PC-9 (cell line): ENCODE results near the gene MILR1. TPM values are rescaled to one million over a fixed set of nuclear protein-coding genes. Genes with fewer than 3 reads are reported as not detected.

Experiments
- BruUV-seq: library from RNA; stranded (reverse); fragments of 400-500 nt; replicated peaks from 2 replicates; lab custom pipeline; 2021; lab: Mats Ljungman, UMichigan
- CTCF ChIA-PET: fragments of 300-600 bp; sonication (Branson Sonifier 250); formaldehyde crosslinking; loops from one replicate; lab custom pipeline; 2022; ENCODE audit warnings: antibody characterized with exemption; lab: Charles Lee
- POLR2A ChIA-PET: fragments of 300-600 bp; sonication (Branson Sonifier 250); formaldehyde crosslinking; loops from one replicate; lab custom pipeline; 2022; ENCODE audit warnings: antibody characterized with exemption; ENCODE audit not compliant: unreplicated experiment; lab: Charles Lee
- DNase-seq, 2 experiments: peaks; one replicate each; pipeline versions ENCODE4 v3.0.0 to v3.0.0-alpha.2; 2015 to 2022; ENCODE audit warnings: mixed read lengths in 1 of 2
- H2AFZ ChIP-seq: fragments of 200-600 bp; sonication (generic); 2 replicates; pipeline ENCODE4 v1.8.1; 2017; ENCODE audit warnings: antibody characterized with exemption
- H3F3A ChIP-seq: fragments of 200-600 bp; sonication (generic); 2 replicates; pipeline ENCODE4 v1.8.1; 2017; ENCODE audit warnings: antibody characterized with exemption, mild to moderate bottlenecking, low read depth; ENCODE audit not compliant: insufficient read depth
- H3K27ac ChIP-seq: fragments of 200-600 bp; sonication (generic); 2 replicates; pipeline ENCODE4 v1.6.1; 2016; ENCODE audit warnings: mixed run types
- H3K27me3 ChIP-seq: fragments of 200-600 bp; sonication (generic); 2 replicates; pipeline ENCODE4 v1.6.1; 2016; ENCODE audit warnings: low read depth, mixed run types; ENCODE audit not compliant: insufficient read depth
- H3K36me3 ChIP-seq: fragments of 200-600 bp; sonication (generic); 2 replicates; pipeline ENCODE4 v1.6.1; 2016; ENCODE audit warnings: low read depth, mixed run types
- H3K4me1 ChIP-seq: fragments of 200-600 bp; sonication (generic); replicated peaks from 2 replicates; pipeline ENCODE4 v1.6.1; 2016; ENCODE audit warnings: mixed run types; ENCODE audit not compliant: insufficient read depth
- H3K4me2 ChIP-seq: fragments of 200-600 bp; sonication (generic); 2 replicates; pipeline ENCODE4 v1.6.1; 2017; ENCODE audit warnings: mixed run types
- H3K4me3 ChIP-seq: fragments of 200-600 bp; sonication (generic); 2 replicates; pipeline ENCODE4 v1.6.1; 2016; ENCODE audit warnings: mixed run types
- H3K79me2 ChIP-seq: fragments of 200-600 bp; sonication (generic); 2 replicates; pipeline ENCODE4 v1.6.1; 2017; ENCODE audit warnings: low read depth, mixed run types
- H3K9me2 ChIP-seq: fragments of 200-600 bp; sonication (generic); 2 replicates; pipeline ENCODE4 v1.8.1; 2017; ENCODE audit warnings: mild to moderate bottlenecking; ENCODE audit not compliant: insufficient read depth
- H3K9me3 ChIP-seq: fragments of 200-600 bp; sonication (generic); 2 replicates; pipeline ENCODE4 v1.8.1; 2016; ENCODE audit warnings: low read depth; ENCODE audit not compliant: insufficient read depth
- H4K20me1 ChIP-seq: fragments of 200-600 bp; sonication (generic); 2 replicates; pipeline ENCODE4 v1.8.1; 2017; ENCODE audit not compliant: insufficient read depth
- EZH2 ChIP-seq: fragments of 200-600 bp; sonication (generic); IDR thresholded peaks from 2 replicates; pipeline ENCODE4 v1.8.0; 2017; ENCODE audit warnings: antibody characterized with exemption, low read depth
- intact Hi-C: fragments of 100-400 bp; cut with micrococcal nuclease; formaldehyde crosslinking; loops from one replicate; pipeline ENCODE4 v1.10.0; 2022; ENCODE audit not compliant: unreplicated experiment
- total RNA-seq: library from RNA; stranded (reverse); gene quantifications from 2 replicates; pipeline ENCODE4 v1.2.3, GENCODE V29; 2021
- TF ChIP-seq, protein P1 (sequence below): fragments of 200-600 bp; sonication (generic); conservative IDR thresholded peaks from 2 replicates; pipeline ENCODE4 v1.6.1; 2017; ENCODE audit warnings: mixed run types, antibody characterized with exemption, mild to moderate bottlenecking, moderate library complexity

The MILR1 gene
- total RNA-seq, 1 experiment from 2014 or later, result 25.6 TPM

GRCh38 chr17:64403881-64404460, 44.9 kb upstream of the MILR1 start:
- no TSS peak for BruUV-seq
- H3K4me2 ChIP-seq, result no peak overlapping the region
- CTCF ChIA-PET, result no interaction called here
- H3K4me1 ChIP-seq, result peaks cover 13% of the 10 kb centered on the region
- POLR2A ChIA-PET, result no interaction called here
- H3K79me2 ChIP-seq, result peaks cover 38% of the 10 kb centered on the region
- peaks cover 94% of the 10 kb centered on the region for H4K20me1 ChIP-seq
- peaks cover 41% of the 10 kb centered on the region for H3K36me3 ChIP-seq
- no peaks in the 10 kb centered on the region for H3K27me3 ChIP-seq
- peak overlapping the region; percentile 42; the same call in 1 of the 2 replicates for H3K27ac ChIP-seq
- H3K4me3 ChIP-seq, result no peak overlapping the region
- H2AFZ ChIP-seq, result no peak overlapping the region
- no peak for TF ChIP-seq EZH2
- TF ChIP-seq, protein P1, sequence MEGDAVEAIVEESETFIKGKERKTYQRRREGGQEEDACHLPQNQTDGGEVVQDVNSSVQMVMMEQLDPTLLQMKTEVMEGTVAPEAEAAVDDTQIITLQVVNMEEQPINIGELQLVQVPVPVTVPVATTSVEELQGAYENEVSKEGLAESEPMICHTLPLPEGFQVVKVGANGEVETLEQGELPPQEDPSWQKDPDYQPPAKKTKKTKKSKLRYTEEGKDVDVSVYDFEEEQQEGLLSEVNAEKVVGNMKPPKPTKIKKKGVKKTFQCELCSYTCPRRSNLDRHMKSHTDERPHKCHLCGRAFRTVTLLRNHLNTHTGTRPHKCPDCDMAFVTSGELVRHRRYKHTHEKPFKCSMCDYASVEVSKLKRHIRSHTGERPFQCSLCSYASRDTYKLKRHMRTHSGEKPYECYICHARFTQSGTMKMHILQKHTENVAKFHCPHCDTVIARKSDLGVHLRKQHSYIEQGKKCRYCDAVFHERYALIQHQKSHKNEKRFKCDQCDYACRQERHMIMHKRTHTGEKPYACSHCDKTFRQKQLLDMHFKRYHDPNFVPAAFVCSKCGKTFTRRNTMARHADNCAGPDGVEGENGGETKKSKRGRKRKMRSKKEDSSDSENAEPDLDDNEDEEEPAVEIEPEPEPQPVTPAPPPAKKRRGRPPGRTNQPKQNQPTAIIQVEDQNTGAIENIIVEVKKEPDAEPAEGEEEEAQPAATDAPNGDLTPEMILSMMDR, result no peak
- no peak for DNase-seq
- no peaks in the 10 kb centered on the region for H3K9me2 ChIP-seq
- peaks cover 100% of the 10 kb centered on the region for H3F3A ChIP-seq
- intact Hi-C loops, result no loop called here
- H3K9me3 ChIP-seq, result no peaks in the 10 kb centered on the region

DNA sequence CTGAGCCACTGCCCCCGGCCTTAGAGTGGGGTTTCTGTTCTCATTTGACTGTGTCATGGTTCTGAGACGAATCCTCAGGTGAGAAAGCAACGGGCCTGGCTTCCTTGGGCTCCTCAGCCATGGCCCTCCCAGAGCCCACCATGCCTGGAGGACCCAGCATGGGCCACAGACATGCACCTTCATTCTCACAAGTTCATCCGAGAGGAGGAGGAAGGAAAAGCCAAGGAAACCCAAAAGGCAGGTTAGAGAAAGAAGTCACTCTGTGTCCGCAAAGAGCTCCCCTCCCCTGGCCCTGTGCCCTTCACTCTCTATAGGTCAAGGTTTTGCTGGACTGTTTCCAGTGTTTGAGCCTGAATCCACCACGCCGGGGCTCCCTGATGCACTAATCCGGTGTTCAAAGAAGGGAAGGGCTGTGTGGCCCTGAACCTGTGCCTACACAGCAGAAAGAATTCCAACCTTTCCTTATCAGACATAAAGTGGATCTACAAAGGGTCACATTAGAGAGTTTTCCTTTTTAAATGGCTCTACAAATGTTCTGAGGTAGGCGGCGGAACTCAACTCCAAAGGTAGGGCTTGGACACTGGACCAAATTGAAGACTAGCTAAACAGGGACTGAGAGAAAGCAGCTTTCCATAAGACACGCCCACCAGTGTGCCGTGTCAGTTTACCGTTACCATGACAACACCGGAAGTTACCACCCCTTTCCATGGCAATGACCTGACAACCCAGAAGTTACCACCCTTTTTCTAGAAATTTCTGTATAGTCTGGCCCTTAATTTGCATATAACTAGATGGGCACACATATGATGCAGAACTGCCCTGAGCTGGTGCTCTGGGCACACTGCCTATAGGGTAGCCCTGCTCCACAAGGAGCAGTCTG, 42.4 kb upstream of the MILR1 start:
- no peaks in the 10 kb centered on the region; the same call in 1 of the 2 replicates for H3K4me1 ChIP-seq
- POLR2A ChIA-PET, result no interaction called here
- H3K9me2 ChIP-seq, result no peaks in the 10 kb centered on the region
- peaks cover 97% of the 10 kb centered on the region for H3F3A ChIP-seq
- no peak overlapping the region for H2AFZ ChIP-seq
- intact Hi-C loops, result no loop called here
- CTCF ChIA-PET, result interaction anchor here (0.6 kb wide), 1 partner anchor 117 kb away, joined by 4 read pairs; no protein-coding TSS in a partner anchor
- H3K4me3 ChIP-seq, result no peak overlapping the region
- no peak for DNase-seq
- H3K79me2 ChIP-seq, result peaks cover 19% of the 10 kb centered on the region
- TF ChIP-seq, protein P1, result no peak
- TF ChIP-seq EZH2, result no peak
- H3K4me2 ChIP-seq, result no peak overlapping the region
- H3K9me3 ChIP-seq, result no peaks in the 10 kb centered on the region
- H4K20me1 ChIP-seq, result peaks cover 92% of the 10 kb centered on the region
- BruUV-seq, result no TSS peak
- H3K27me3 ChIP-seq, result no peaks in the 10 kb centered on the region
- peak overlapping the region; percentile 50 for H3K27ac ChIP-seq
- H3K36me3 ChIP-seq, result peaks cover 37% of the 10 kb centered on the region

- CTCF ChIA-PET, result interaction anchor here (1.0 kb wide), 1 partner anchor 74 kb away, joined by 3 read pairs; no protein-coding TSS in a partner anchor
- TF ChIP-seq EZH2, result no peak
- TF ChIP-seq, protein P1, result no peak
Measured at GRCh38 chr17:64410750-64411490, 38.0 kb upstream of the MILR1 start.

More at GRCh38 chr17:64410750-64411490, 38.0 kb upstream of the MILR1 start:
- BruUV-seq, result no TSS peak
- peak in 1 of 2 experiments; percentile 41 for DNase-seq
- H3K9me3 ChIP-seq, result no peaks in the 10 kb centered on the region
- no peak overlapping the region for H3K4me2 ChIP-seq
- no peaks in the 10 kb centered on the region; the same call in 1 of the 2 replicates for H3K4me1 ChIP-seq
- peak overlapping the region; percentile 1; the same call in 1 of the 2 replicates for H3K27ac ChIP-seq
- H3K79me2 ChIP-seq, result no peaks in the 10 kb centered on the region
- H4K20me1 ChIP-seq, result peaks cover 71% of the 10 kb centered on the region
- POLR2A ChIA-PET, result interaction anchor here (0.6 to 0.7 kb wide), 2 partner anchors 325 to 437 kb away, joined by 3 read pairs; no protein-coding TSS in a partner anchor
- H3K27me3 ChIP-seq, result no peaks in the 10 kb centered on the region
- H2AFZ ChIP-seq, result no peak overlapping the region
- no peak overlapping the region for H3K4me3 ChIP-seq
- no peaks in the 10 kb centered on the region for H3K9me2 ChIP-seq
- H3K36me3 ChIP-seq, result peaks cover 29% of the 10 kb centered on the region; the same call in 1 of the 2 replicates
- intact Hi-C loops, result loop anchor here (10.0 kb wide), 2 partner anchors 266 to 496 kb away; partner anchors contain the start of genes CSHL1 and GH1
- peaks cover 88% of the 10 kb centered on the region for H3F3A ChIP-seq
